ENCODE data around the gene HSD11B1.

- TF ChIP-seq CTCF (IDR thresholded peaks at IDR 0.05; ENCODE audit: low read length) (no peak), EZH2 (IDR thresholded peaks at IDR 0.05; ENCODE audit: borderline replicate concordance, low read length) (no peak)
Measured at GRCh38 chr1:209755926-209756614, 51.4 kb downstream of the HSD11B1 start, which contains the start of gene TRAF3IP3.
